ENCODE results near the gene PALD1. TPM values are rescaled to one million over a fixed set of nuclear protein-coding genes. Genes with fewer than 3 reads are reported as not detected.

Gene PALD1
- total RNA-seq, 3 donors from 2014 or later = 0.90 to 2.6 (median 1.3) TPM

DNA sequence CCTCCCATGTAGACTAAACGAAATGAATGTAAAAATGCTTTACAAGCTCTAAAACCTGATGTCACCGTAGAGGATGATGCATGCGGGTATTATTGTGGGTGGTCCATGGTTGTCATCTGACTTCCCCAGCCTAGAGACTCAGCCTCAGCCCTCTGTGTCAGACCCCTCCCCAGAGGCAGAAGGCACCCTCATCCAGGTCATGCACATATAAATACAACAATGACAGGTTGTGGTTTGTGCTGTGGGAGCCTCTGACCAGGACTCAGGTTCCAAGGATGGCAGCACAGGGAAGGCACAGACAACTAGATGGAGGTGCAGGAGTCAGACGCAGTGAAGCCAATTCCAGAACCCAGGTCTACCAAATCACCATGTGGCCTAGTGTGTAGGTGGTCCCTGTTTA is 33.8 kb upstream of the PALD1 start:
- DNase-seq (no peak), ATAC-seq (no peak)
- Mint-ChIP-seq H3K9me3 (no peaks in the 10 kb centered on the region), H3K4me1 (ENCODE audit: low read depth) (peaks cover 20% of the 10 kb centered on the region), H3K27me3 (ENCODE audit: low read depth) (peaks cover 27% of the 10 kb centered on the region), H3K4me3 (no peak overlapping the region), H3K36me3 (ENCODE audit: insufficient read depth) (no peaks in the 10 kb centered on the region)

DNA sequence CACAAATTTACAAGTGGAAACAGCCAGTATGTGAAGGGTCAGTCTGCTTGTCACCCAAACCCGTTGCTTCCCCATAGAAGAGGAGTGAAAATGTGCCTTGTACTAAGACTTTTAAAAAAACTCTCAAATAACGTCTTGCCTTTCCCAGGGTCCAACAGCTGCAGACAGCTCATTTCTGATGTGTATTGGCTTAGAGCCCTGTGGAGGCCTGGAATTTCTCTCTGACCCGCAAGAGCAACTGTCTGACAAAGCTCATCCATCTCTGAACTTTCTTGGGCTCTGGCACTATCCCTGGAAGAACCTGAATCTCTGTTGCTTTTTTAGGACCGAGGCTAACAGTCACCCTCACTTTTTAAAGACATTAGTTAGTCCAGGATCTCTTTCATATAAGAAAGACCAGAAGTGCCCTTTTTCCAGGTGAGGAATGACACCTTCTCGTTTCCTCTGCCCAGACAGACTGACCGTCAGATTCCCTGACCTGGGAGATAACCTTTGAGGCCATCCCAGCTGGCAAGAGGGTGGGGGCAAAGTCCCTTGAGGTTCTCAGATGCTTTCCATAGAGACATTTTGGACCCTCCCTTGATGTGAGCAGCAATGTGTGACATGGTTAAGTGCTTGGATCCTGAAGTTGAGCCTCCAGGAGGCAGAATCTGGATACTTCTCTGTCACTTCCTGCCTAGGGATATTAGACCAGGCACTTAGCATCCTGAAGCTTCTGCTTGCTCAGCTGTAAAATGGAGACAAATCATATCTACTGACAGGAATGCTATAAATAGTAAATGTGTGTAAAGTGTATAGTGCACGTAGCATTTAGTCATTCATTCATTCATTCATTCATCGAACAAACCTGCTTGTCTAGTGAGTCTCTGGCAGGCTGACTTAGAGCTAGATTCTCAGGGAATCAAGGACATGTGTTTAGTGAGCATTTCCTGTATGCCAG is 32.6 kb upstream of the PALD1 start:
- H3K4me3 Mint-ChIP-seq = no peak overlapping the region
- H3K27me3 Mint-ChIP-seq (ENCODE audit: low read depth) = peaks cover 17% of the 10 kb centered on the region
- no peaks in the 10 kb centered on the region for H3K36me3 Mint-ChIP-seq (ENCODE audit: insufficient read depth)
- no peaks in the 10 kb centered on the region for H3K9me3 Mint-ChIP-seq
- DNase-seq (no peak), ATAC-seq (no peak)
- peaks cover 10% of the 10 kb centered on the region for H3K4me1 Mint-ChIP-seq (ENCODE audit: low read depth)

DNA sequence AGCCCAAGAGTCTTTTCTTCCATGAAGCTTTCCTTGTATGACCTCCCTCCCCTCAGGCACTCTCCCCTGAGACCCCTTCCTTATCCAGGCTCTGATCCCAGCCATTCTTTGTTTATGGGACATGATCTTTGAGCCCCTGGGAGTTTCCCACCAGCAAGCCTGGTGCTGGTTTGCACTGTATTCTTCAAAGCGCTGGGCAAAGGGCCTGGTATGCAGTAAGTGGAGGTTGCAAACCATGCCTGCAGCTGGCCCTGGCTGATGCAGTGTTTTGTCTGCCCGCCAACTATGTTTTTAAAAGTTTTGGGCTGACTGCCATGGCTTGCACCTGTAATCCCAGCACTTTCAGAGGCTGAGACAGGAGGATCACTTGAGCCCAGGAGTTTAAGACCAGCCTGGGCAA is 30.3 kb upstream of the PALD1 start:
- ATAC-seq = no peak
- Mint-ChIP-seq H3K27me3 (ENCODE audit: low read depth) (peaks cover 4% of the 10 kb centered on the region), H3K4me3 (no peak overlapping the region)

DNA sequence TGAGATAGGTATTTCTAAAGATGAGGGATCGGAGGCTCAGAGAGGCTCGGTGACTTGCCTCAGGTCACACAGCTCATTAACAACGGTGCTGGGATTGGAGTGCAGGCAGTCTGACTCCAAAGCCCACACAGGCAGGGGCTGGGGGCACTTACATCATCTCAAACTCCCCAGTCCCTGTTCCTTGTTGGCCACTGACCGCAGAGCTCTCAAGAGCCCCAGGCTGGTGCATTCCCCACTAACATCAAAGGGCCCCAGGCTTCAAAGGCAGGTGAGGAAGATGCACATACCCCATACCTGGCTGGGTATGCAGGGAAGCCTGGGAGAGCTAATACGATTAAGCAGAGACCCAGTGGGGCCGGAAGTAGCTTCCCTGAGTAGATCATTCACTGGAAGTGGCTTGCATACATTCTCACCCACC is 23.3 kb upstream of the PALD1 start:
- H3K36me3 Mint-ChIP-seq (ENCODE audit: insufficient read depth) = no peaks in the 10 kb centered on the region
- DNase-seq (no peak), ATAC-seq (no peak)
- no peak overlapping the region for H3K4me3 Mint-ChIP-seq
- H3K9me3 Mint-ChIP-seq = no peaks in the 10 kb centered on the region
- peaks cover 32% of the 10 kb centered on the region for H3K27me3 Mint-ChIP-seq (ENCODE audit: low read depth)
- peaks cover 3% of the 10 kb centered on the region for H3K4me1 Mint-ChIP-seq (ENCODE audit: low read depth)

More for the DNA sequence above, 30.3 kb upstream of the PALD1 start:
- H3K36me3 Mint-ChIP-seq (ENCODE audit: insufficient read depth) = no peaks in the 10 kb centered on the region
- H3K9me3 Mint-ChIP-seq = no peaks in the 10 kb centered on the region
- H3K4me1 Mint-ChIP-seq (ENCODE audit: low read depth) = no peaks in the 10 kb centered on the region
- no peak for DNase-seq

DNA sequence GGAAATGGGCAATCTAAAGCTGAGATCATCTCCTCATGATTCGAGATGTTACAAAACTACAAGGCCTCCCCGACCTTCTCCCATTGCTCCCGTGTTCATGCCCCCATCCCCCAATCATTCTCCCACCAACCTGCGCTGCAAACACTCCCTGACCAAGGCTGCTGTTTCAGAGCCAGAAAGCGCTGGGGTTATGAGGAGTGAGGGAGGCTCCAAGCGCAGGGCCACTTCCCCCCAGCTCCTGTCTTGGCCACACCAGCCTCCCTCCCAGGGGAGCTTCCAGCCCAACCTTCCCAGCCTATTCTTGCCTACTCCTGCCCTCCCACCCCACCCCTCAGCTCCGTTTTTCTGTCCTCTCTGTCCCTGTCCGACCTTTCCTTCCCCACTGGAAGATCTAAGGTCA is 22.4 kb upstream of the PALD1 start:
- Mint-ChIP-seq H3K4me3 (no peak overlapping the region), H3K27me3 (ENCODE audit: low read depth) (peaks cover 40% of the 10 kb centered on the region), H3K36me3 (ENCODE audit: insufficient read depth) (no peaks in the 10 kb centered on the region), H3K9me3 (no peaks in the 10 kb centered on the region), H3K4me1 (ENCODE audit: low read depth) (peaks cover 3% of the 10 kb centered on the region)
- no peak for ATAC-seq
- no peak for DNase-seq

DNA sequence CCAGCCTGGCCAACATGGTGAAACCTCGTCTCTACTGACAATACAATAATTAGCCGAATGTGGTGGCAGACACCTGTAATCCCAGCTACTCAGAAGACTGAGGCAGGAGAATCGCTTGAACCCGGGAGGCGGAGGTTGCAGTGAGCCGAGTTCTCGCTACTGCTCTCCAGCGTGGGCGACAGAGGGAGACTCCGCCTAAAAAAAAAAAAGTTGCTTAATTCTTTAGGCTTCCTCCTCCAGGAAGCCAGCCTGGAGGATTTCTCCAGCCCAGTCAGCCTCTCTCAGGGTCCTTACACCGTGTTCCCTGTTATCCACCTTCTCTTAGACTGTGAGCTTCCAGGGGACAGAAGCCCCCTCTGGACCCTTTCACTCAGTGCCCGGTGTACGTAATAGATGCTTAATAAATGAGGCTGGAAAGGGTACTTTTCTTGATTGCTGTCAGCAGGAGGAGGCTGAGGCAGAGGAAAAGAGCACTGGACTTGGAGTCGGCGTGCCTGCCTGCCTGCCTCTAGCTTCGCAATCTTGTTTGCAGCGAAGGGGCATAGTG is 20.7 kb upstream of the PALD1 start:
- no peak for DNase-seq
- no peak for ATAC-seq
- no peak overlapping the region for H3K4me3 Mint-ChIP-seq
- peaks cover 42% of the 10 kb centered on the region for H3K27me3 Mint-ChIP-seq (ENCODE audit: low read depth)
- H3K36me3 Mint-ChIP-seq (ENCODE audit: insufficient read depth) = no peaks in the 10 kb centered on the region
- H3K4me1 Mint-ChIP-seq (ENCODE audit: low read depth) = peaks cover 3% of the 10 kb centered on the region
- H3K9me3 Mint-ChIP-seq = no peaks in the 10 kb centered on the region

DNA sequence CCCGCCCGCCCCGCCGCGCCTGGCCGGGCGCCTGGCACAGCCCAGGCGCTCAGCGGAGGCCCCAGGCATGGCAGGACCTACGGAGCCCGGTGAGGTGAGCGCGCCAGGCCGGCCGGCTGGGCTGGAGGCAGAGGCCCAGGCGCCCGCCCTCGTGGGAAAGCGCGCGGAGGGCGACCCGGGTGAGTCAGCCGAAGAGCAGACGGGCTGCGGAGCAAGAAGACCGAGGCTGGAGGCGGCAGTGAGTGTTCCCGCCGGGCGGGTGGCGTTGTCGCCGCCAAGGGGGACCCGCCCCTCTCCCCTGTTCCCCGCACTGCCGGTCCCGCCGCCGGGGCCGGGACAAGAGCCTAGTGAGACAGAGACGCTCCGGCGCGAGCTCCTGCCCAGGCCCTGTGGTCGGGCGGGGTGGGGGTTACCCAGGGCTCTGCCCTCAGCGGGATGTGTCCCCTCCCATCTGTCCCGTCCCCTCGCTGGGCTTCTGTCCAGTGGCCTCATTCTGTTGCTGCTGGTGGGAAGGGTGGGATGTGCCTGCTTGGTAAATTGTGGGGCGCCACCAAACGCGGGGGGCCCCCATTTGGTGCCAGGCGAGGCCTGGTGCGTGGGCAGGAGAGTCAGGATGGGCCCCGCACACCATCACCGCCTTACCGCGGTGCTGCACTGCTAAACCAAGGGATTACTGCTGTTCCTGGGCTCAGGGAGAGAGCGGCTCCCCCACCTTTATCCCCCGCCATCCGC is 20.1 kb upstream of the PALD1 start:
- peak; percentile 85 to 86 for ATAC-seq
- no peak overlapping the region for H3K4me3 Mint-ChIP-seq
- H3K9me3 Mint-ChIP-seq = no peaks in the 10 kb centered on the region
- H3K27me3 Mint-ChIP-seq (ENCODE audit: low read depth) = peaks cover 42% of the 10 kb centered on the region
- H3K4me1 Mint-ChIP-seq (ENCODE audit: low read depth) = peaks cover 3% of the 10 kb centered on the region
- H3K36me3 Mint-ChIP-seq (ENCODE audit: insufficient read depth) = no peaks in the 10 kb centered on the region
- peak; percentile 56 for DNase-seq

DNA sequence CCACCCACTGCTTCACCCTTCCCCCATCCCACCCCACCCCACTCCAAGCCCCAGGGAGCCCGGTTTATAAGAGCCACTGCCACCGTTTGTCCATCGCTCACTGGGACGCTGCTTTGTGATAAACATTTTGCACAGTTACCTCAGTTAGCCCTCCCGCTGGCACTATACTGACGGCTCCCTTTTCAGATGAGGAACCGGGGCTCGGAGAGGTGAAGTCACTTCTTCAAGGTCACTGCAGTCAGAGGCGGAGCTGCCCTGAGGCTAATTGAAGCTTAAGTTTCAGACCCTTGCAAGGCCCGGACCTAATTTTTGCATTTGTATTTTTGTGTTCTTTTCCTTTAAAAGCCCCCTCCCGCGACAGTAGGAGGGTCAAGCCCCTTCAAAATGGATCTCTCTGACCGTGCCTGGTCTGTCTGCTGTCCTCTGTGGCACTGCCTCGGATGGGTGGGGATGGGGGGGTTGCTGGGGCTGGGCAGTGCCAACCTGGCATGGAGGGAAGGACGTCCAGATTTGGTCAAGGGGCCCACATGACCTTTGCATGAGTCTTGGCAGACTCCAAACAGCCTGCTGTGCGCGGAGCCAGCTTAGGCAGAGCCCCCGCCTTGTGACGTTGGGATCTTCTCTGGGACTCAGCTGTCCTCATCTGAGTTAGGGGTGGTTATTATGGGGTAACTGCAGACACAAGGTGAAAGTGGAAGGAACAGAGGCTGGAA is 19.4 kb upstream of the PALD1 start:
- H3K36me3 Mint-ChIP-seq (ENCODE audit: insufficient read depth) = no peaks in the 10 kb centered on the region
- DNase-seq = no peak
- no peak overlapping the region for H3K4me3 Mint-ChIP-seq
- ATAC-seq = no peak
- H3K9me3 Mint-ChIP-seq = no peaks in the 10 kb centered on the region
- H3K27me3 Mint-ChIP-seq (ENCODE audit: low read depth) = peaks cover 42% of the 10 kb centered on the region
- peaks cover 3% of the 10 kb centered on the region for H3K4me1 Mint-ChIP-seq (ENCODE audit: low read depth)

DNA sequence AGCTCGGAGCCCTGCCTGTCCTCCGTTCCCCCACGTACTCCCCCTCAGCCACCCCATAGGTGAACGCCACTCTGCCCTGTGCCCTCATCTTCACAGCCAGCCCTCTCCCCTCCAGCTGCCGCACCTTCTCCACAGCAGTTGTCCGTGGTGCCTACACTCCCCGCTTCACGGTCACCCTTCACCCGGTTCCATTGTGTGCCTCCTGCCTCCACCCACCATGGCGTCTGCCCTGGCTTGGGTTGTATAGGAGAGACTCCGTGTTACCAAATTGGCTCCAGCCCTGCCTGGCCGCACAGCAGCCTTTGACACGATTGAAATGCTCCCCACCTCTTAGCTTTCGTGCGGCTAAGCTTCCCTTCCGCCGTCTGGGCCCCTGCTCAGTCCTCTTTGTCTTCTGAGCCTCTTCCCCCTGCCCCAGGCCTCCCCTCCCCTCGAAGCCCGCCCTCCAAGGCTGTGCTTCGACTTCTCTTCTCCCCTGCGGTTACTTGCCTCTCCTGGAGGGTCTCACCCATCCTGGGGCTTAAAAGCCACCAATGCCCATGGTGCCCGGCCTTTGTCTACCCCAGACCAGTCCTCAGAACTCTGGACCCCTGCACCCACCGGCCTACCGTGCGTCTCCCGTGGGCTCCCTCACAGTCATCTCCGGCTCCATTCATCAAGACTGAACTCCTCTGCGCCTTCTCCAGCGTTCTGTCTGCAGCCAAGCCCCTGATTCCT is 18.6 kb upstream of the PALD1 start:
- H3K27me3 Mint-ChIP-seq (ENCODE audit: low read depth) = peaks cover 42% of the 10 kb centered on the region
- ATAC-seq = no peak
- H3K36me3 Mint-ChIP-seq (ENCODE audit: insufficient read depth) = no peaks in the 10 kb centered on the region
- H3K9me3 Mint-ChIP-seq = no peaks in the 10 kb centered on the region
- no peak for DNase-seq
- H3K4me3 Mint-ChIP-seq = no peak overlapping the region
- peaks cover 3% of the 10 kb centered on the region for H3K4me1 Mint-ChIP-seq (ENCODE audit: low read depth)

DNA sequence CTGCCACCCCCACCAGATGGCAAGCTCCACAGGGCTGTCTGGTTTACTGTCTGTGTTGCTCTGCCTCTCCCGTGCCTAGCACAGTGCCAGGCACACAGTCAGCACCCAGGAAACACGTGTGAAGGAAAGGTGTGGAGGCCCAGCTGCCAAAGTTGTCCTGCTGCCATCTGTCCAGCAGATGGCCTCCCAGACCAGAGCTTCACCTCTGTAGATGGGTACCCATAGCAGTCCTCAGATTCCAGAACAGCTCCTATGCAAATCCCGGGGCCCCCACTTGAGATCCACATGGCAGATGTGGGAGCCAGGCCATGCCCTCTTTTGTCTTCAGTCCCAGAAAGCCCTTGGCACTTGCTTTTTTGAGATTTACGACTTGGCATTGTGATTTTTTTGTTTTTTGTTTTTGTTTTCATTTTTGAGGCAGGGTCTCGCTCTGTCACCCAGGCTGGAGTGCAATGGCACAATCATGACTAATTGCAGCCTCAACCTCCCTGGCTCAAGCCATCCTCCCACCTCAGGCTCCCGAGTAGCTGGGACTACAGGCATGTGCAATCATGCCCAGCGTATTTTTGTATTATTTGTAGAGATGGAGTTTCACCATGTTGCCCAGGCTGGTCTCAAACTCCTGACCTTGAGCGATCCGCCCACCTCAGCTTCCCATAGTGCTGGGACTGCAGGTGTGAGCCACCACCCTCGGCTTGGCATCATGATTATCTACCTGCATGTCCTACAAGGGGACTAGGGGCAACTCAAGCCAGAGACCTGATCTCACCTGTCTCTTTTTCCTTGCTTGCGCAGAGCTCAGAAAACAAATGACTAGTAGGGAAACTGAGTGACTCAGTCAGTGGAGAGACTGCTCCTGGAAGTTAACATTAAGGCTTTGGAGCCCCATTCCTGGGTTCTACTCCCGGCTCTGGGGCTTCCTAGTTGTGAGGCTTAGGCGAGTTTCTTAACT is 16.9 kb upstream of the PALD1 start:
- peak; percentile 47 for DNase-seq
- Mint-ChIP-seq H3K27me3 (ENCODE audit: low read depth) (peaks cover 34% of the 10 kb centered on the region), H3K9me3 (no peaks in the 10 kb centered on the region), H3K36me3 (ENCODE audit: insufficient read depth) (no peaks in the 10 kb centered on the region), H3K4me1 (ENCODE audit: low read depth) (peaks cover 3% of the 10 kb centered on the region), H3K4me3 (no peak overlapping the region)
- ATAC-seq = peak; percentile 49

DNA sequence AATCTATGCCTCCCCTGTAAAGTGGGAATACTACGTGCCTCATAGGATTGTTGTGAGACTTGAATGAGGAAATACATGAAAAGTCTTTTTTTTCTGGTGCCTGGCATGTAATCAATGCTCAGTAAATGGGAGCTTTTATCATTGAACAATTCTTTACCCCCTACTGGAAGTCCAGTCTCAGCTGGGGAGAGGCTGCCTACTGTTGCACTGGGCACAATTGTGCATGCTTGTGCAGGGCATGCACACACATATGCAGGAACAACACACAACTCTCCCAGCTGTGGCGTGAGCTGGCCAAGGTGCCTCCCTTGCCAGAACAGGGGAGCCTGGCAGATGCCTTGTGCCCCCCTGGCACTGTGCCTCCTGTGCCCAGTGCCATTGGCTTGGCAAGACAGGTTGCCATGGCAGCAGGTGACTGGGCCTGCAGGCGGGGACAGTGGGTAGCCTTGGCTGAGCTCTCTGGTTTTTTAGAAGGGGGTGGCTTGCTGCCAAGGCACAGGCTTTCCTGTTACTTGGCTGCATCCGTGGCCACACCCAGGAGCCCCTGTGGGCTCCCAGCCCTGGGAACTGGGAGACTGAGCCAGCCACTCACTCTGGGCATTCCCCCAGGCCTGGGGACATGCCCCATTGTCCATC is 16.1 kb upstream of the PALD1 start:
- DNase-seq (no peak), ATAC-seq (no peak)
- Mint-ChIP-seq H3K4me1 (ENCODE audit: low read depth) (peaks cover 3% of the 10 kb centered on the region), H3K36me3 (ENCODE audit: insufficient read depth) (no peaks in the 10 kb centered on the region), H3K27me3 (ENCODE audit: low read depth) (peaks cover 27% of the 10 kb centered on the region), H3K9me3 (no peaks in the 10 kb centered on the region), H3K4me3 (no peak overlapping the region)

DNA sequence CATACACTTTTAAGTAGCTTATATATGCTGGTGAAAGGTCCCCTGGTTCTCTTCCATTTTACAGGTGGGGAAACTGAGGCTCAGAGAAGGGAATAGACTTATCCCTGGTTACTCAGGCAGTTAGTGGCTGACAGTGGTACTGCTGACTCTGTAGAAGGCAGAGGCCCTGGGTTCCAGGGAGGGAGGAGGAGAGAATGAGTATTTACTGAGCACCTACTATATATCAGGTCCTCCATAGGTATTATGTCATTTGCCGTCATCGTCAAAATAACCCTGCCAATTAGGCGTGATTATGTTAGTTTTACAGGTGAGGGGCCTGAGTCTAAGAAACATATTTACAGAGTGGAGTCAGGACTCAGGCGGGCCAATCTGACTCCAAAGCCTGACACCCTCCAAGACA is 13.3 kb upstream of the PALD1 start:
- Mint-ChIP-seq H3K27me3 (ENCODE audit: low read depth) (peaks cover 9% of the 10 kb centered on the region), H3K4me1 (ENCODE audit: low read depth) (no peaks in the 10 kb centered on the region), H3K4me3 (no peak overlapping the region), H3K36me3 (ENCODE audit: insufficient read depth) (no peaks in the 10 kb centered on the region), H3K9me3 (no peaks in the 10 kb centered on the region)
- DNase-seq (no peak), ATAC-seq (no peak)
